HG02870 (cell line): Measurements from ENCODE around the gene YWHAE.

Experiments
- ATAC-seq: cut with Tn5 transposase; IDR thresholded peaks from one replicate; pipeline ENCODE4 v1.9.1; 2021; ENCODE audit warnings: mild to moderate bottlenecking, moderate library complexity; ENCODE audit not compliant: unreplicated experiment

Gene YWHAE

GRCh38 chr17:1298606-1299005 lies 101.4 kb downstream of the YWHAE start:
- ATAC-seq, result no peak
